ENCODE measurements around the gene COL19A1.
"Not testable (repeated sequence)": the region's sequence is repeated elsewhere in the genome, so short reads cannot be mapped to it uniquely, and the experiment has no call there.

Gene COL19A1

GRCh38 chr6:69901361-69901760 is 35.0 kb downstream of the COL19A1 start:
- DNase-seq: no peak

DNA sequence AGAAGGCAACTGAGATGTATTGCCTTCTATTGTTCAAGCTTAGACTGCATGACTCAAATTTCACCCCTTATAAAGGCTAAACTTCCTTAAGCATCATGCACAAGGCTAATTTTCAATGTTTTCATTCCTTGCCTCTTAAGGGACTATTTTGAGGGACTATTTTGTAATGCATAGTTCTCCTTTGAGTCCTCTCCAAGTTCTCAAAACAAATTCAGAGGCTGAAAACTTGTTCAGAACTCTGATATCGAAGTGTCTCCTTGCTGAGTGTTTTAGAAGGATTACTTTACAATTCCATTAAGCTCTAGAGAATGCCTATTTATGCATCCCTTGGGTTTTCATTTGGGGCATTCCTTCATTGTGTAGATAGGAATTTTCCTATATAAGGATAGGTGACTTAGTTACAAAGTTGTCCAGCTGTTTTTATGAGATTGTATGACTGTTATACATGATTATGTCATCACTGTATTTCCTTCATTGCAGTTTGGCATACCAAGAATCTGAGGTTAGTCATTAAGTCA is 41.7 kb downstream of the COL19A1 start:
- no peak for DNase-seq

- DNase-seq: no peak
Measured at GRCh38 chr6:69913361-69913760, 47.0 kb downstream of the COL19A1 start.

GRCh38 chr6:69914015-69914485 is 47.7 kb downstream of the COL19A1 start:
- DNase-seq: no peak

DNA sequence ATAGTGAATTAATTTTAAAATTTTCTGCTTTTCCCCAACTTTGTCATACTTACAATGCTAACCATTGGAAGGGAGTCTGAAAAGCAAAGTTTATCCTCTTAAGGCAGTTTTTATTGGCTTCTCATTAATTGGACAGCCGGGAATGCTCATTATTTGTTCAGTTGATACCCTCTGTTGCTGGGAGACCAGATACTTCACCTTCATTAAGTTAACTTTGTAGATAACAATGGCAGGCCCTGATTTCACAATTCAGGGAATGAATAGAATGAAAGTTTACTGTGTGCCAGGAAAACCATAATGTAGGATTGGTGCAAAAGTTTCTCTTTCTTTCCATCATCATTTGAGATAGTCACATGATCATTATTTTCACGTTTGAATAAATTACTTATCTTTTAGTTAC is 49.0 kb downstream of the COL19A1 start:
- no peak for DNase-seq

- no peak for DNase-seq
Measured at GRCh38 chr6:69917834-69918233, 51.5 kb downstream of the COL19A1 start.

DNA sequence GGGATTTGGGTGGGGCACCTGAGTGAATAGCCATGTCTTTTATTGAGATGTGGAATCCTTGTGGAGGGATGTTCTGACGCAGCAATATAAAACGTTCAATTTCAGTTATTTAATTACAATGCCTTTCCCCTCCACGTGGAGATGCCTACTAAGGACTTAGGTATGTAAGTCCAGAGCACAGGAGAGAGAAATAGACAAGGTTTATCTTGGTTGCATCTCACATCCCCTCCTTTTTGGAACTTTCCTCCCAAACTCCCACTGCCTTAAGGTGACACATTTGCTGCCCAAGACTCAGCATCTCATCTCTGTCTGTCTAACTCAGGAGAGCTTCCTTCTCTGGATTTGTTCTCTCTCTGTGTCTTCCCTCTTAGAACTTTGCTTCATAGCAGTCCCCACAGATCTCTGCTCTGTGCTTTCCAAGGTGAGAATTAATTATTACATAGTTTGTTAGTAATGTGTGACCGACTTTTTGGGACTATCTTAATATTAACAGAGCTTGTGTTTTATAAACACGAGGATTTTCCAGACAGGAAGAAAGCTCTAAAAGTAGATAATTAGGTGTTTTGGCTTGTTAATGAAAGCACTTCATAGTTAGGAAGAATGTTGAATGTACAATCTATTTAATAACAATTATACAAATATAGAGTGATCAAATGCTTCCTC is 52.6 kb downstream of the COL19A1 start:
- no peak for DNase-seq

DNA sequence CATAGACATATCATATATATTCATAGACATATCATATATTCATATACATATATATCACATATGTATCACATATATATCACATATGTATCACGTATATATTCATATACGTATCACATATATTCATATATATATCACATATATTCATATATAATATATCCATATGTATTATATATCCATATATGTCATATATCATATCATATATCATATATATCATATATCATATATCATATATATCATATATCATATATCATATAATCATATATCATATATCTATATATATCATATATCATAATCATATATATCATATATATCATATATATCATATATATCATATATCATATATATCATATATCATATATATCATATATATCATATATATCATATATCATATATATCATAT is 54.7 kb downstream of the COL19A1 start:
- not testable (repeated sequence) for DNase-seq

DNA sequence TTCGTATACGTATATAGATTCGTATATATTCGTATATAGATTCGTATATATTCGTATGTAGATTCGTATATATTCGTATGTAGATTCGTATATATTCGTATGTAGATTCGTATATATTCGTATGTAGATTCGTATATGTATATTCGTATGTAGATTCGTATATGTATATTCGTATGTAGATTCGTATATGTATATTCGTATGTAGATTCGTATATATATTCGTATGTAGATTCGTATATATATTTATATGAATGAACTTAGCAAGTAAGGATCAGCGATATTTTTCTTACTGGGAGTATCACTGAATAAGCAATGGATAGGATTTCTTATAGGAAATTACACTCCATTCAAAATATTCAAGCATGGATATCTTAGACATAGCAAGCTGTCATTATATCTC is 55.3 kb downstream of the COL19A1 start:
- DNase-seq: not testable (repeated sequence)

DNA sequence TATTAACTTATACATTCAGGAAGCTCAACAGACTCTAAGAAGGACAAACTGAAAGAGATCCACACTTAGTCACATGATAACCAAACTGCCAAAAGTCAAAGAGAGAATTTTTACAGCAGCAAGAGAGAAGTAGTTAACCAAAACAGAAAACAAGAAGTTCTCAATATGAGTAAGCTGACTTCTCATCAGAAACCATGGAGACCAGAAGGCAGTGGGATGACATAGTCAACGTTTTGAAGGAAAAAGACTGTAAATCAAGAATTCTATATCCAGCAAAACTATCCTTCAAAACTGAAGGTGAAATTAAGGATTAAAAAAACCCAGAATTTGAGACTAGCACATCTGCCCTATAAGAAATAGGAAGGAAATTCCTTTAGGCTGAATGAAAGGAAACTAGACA is 60.4 kb downstream of the COL19A1 start:
- no peak for DNase-seq

DNA sequence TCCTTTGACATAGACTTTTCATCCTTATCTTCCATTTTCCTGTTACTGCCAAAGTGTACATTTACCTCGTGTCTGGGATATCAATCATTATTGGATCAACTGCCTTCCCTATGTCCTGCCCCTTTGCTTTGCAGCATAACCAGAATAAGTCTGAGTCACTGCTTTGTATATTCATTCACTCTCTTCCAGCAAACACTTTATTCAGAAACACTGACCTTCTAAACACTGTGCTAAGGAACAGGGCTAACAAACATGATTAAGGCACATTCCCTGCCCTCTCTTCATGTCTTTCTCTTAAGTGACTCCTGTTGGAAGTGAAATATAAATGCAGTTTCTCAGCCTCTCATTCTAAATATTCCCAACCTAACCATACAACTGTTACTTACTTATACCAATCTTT is 66.9 kb downstream of the COL19A1 start:
- no peak for DNase-seq

- no peak for DNase-seq
Measured at GRCh38 chr6:69935079-69935478, 68.7 kb downstream of the COL19A1 start.

DNA sequence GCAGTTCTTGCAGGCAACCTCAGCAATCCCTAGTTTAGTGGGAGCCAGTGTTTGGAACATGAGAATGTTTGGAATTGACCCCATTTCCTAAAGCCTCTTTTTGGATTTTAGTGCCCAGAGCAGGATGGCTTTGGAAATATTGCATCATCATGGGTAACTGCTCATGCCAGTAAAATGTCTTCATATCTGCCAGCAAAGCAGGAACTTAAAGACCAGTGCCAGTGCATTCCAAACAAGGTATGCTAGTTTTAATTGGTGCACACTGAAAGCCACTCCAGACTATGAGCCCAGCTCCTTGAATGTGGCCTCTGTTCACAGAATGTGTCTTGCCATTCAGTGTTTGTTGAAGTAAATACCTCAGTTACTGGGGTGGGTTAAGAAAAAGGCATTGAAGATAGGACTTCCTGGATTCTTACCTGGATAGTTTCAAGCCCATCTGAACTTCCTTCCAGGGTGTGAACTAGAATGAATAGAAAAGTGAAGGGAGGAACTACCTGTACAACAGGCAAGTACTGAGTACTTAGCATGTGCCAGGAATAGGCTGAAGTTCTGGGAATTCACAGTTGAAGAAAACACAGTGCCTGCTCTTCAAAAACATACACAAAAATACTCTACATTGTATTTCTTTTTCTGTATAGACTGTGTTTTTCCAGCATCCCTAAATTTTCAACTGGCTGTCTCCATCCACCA is 70.5 kb downstream of the COL19A1 start:
- no peak for DNase-seq

- no peak for DNase-seq
Measured at GRCh38 chr6:69937402-69938136, 71.2 kb downstream of the COL19A1 start.

DNA sequence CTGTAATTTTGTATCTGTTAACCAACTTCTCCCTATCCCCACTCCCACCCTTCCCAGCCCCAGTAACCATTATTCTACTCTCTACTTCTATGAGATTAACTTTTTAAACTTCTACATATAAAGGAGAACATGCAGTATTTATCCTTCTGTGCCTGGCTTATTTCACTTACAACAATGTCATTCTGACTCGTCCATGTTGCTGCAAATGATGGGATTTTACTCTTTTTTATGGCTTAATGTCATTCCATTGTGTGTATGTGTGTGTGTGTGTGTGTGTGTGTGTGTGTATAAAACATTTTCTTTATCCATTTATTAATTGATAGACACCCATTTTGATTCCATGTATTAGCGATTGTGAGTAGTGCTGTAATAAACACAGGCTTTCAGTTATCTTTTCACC is 76.1 kb downstream of the COL19A1 start:
- DNase-seq: no peak

DNA sequence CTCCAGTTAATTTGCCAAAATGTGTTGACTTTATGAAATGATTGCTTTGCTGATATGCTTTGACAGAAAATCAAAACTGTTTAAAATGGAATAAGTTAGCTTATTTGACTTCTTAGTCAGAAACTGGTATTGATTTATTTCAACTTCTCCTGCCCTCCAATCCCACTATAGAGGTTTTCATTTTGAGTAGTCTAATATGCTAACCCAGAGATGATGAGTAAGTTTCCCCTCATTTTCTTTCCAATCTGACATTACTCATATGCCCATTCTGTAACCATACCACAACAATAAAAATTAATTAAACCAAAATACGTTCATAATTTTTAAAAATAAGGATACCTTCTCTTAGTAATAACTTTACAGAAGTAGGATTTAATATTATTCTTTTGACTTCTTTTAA is 78.8 kb downstream of the COL19A1 start:
- DNase-seq: no peak

GRCh38 chr6:69948479-69949114 is 82.2 kb downstream of the COL19A1 start:
- DNase-seq: no peak

- DNase-seq: peak; percentile 90
Measured at GRCh38 chr6:69953491-69953890, 87.1 kb downstream of the COL19A1 start.

DNA sequence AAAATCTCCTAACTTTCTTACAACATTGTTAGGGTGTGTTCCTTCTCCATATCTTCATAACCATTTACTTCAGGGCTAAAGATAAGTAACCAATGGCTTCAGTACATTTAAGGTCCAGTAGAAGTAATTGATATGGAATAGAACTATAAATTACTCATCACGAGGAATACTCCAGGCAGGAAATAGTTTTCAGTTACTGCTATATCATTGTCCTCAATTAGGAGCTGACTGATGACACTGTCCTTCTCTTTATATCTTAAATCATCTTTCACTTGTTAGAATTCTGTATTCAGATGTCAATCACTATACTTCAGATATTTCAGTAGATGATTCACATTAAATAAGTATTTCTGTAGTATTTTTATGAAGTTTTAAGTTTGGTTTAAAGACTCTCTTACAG is 88.4 kb downstream of the COL19A1 start:
- DNase-seq: no peak

GRCh38 chr6:69957985-69958559 is 91.7 kb downstream of the COL19A1 start:
- no peak for DNase-seq

DNA sequence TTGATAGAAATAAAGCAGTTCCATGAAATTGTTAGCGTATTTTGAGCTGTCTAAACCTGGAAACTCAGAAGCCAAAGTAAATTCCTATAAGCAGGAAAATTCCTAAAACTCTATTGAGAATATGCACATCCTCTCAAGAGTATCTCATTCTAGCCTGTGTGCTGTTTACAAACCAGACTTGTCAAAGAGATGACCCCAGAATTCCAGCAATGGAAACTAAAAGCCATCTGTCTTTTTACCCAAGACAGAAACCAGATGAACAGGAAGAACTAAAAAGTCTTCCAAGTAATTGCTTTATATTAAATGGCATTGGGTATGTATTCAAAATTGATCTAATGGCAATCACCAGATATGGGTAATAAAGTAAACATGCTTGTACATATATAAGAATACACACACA is 92.6 kb downstream of the COL19A1 start:
- DNase-seq: no peak

- not testable (repeated sequence) for DNase-seq
Measured at GRCh38 chr6:69965974-69966373, 99.6 kb downstream of the COL19A1 start.

- DNase-seq: no peak
Measured at GRCh38 chr6:69973138-69973537, 106.8 kb downstream of the COL19A1 start.
